A673 (cell line): ENCODE data around the gene RAPGEF2. TPM values are rescaled to one million over a fixed set of nuclear protein-coding genes. Genes with fewer than 3 reads are reported as not detected.
"Not testable (repeated sequence)": the region's sequence is repeated elsewhere in the genome, so short reads cannot be mapped to it uniquely, and the experiment has no call there.

Experiments used
- BruUV-seq: library from RNA; stranded (reverse); fragments of 400-500 nt; replicated peaks from 2 replicates; lab custom pipeline; 2021; lab: Mats Ljungman, UMichigan
- CTCF ChIA-PET: fragments of 300-600 bp; sonication (Branson Sonifier 250); formaldehyde crosslinking; loops from one replicate; lab custom pipeline; 2022; ENCODE audit warnings: antibody characterized with exemption; lab: Charles Lee
- POLR2A ChIA-PET: fragments of 300-600 bp; sonication (Branson Sonifier 250); formaldehyde crosslinking; loops from one replicate; lab custom pipeline; 2022; ENCODE audit warnings: antibody characterized with exemption; ENCODE audit not compliant: low non-redundant PET; lab: Charles Lee
- DNase-seq: peaks from one replicate; pipeline ENCODE4 v3.0.0-alpha.2; 2015; ENCODE audit warnings: low spot score
- H3K27ac ChIP-seq: fragments of 200-600 bp; sonication (generic); 2 replicates; pipeline ENCODE4 v1.5.1; 2016; ENCODE audit warnings: mixed run types, low read depth, mild to moderate bottlenecking, mixed read lengths, antibody characterized with exemption, low read length; ENCODE audit not compliant: poor library complexity, severe bottlenecking
- H3K27me3 ChIP-seq: fragments of 200-600 bp; sonication (generic); replicated peaks from 2 replicates; pipeline ENCODE4 v1.6.1; 2017; ENCODE audit warnings: mixed run types, low read depth, mild to moderate bottlenecking, mixed read lengths, antibody characterized with exemption, low read length; ENCODE audit not compliant: insufficient read depth, poor library complexity
- H3K36me3 ChIP-seq: fragments of 200-600 bp; sonication (generic); 2 replicates; pipeline ENCODE4 v1.6.1; 2016; ENCODE audit warnings: mixed run types, mild to moderate bottlenecking, mixed read lengths, antibody characterized with exemption, low read length; ENCODE audit not compliant: insufficient read depth, poor library complexity, severe bottlenecking
- H3K4me1 ChIP-seq: fragments of 200-600 bp; sonication (generic); 2 replicates; pipeline ENCODE4 v1.6.1; 2017; ENCODE audit warnings: mixed run types, mild to moderate bottlenecking, mixed read lengths, antibody characterized with exemption, low read length; ENCODE audit not compliant: insufficient read depth, poor library complexity, severe bottlenecking
- H3K4me3 ChIP-seq: fragments of 200-600 bp; sonication (generic); 2 replicates; pipeline ENCODE4 v1.5.1; 2016; ENCODE audit warnings: low read depth, mixed run types, mild to moderate bottlenecking, mixed read lengths, low read length; ENCODE audit not compliant: poor library complexity, severe bottlenecking
- H3K9me3 ChIP-seq: fragments of 200-600 bp; sonication (generic); 2 replicates; pipeline ENCODE4 v1.6.1; 2016; ENCODE audit warnings: mixed run types, low read depth, mild to moderate bottlenecking, mixed read lengths, antibody characterized with exemption, low read length; ENCODE audit not compliant: poor library complexity, severe bottlenecking
- EZH2 ChIP-seq: fragments of 200-600 bp; sonication (generic); IDR thresholded peaks from 2 replicates; pipeline ENCODE4 v1.6.1; 2017; ENCODE audit warnings: borderline replicate concordance, low read depth, mild to moderate bottlenecking, mixed read lengths, antibody characterized with exemption, low read length; ENCODE audit not compliant: poor library complexity, severe bottlenecking
- intact Hi-C: fragments of 100-400 bp; cut with micrococcal nuclease; formaldehyde crosslinking; loops from one replicate; pipeline ENCODE4 v1.10.0; 2022; ENCODE audit not compliant: unreplicated experiment
- total RNA-seq: library from RNA; stranded (reverse); gene quantifications from 2 replicates; pipeline ENCODE4 v1.2.3, GENCODE V29; 2021
- TF ChIP-seq, protein P1 (sequence below): fragments of 300-800, 200-600 bp; sonication (generic); conservative IDR thresholded peaks from 2 replicates; pipeline ENCODE4 v1.5.1; 2017; ENCODE audit warnings: low read depth, mild to moderate bottlenecking, antibody characterized with exemption, low read length, moderate library complexity, mixed read lengths

The RAPGEF2 gene
- total RNA-seq, 1 experiment from 2014 or later, result 31.9 TPM

- Histone ChIP-seq H3K4me3 (no peak overlapping the region), H3K9me3 (no peaks in the 10 kb centered on the region), H3K4me1 (no peaks in the 10 kb centered on the region), H3K27ac (no peak overlapping the region), H3K36me3 (no peaks in the 10 kb centered on the region), H3K27me3 (no peaks in the 10 kb centered on the region)
- no peak for TF ChIP-seq EZH2
- TF ChIP-seq, protein P1, sequence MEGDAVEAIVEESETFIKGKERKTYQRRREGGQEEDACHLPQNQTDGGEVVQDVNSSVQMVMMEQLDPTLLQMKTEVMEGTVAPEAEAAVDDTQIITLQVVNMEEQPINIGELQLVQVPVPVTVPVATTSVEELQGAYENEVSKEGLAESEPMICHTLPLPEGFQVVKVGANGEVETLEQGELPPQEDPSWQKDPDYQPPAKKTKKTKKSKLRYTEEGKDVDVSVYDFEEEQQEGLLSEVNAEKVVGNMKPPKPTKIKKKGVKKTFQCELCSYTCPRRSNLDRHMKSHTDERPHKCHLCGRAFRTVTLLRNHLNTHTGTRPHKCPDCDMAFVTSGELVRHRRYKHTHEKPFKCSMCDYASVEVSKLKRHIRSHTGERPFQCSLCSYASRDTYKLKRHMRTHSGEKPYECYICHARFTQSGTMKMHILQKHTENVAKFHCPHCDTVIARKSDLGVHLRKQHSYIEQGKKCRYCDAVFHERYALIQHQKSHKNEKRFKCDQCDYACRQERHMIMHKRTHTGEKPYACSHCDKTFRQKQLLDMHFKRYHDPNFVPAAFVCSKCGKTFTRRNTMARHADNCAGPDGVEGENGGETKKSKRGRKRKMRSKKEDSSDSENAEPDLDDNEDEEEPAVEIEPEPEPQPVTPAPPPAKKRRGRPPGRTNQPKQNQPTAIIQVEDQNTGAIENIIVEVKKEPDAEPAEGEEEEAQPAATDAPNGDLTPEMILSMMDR, result no peak
- no TSS peak for BruUV-seq
- DNase-seq, result no peak
- intact Hi-C loops, result no loop called here
- CTCF ChIA-PET, result interaction anchor here (0.6 kb wide), 1 partner anchor 79 kb away, joined by 10 read pairs; no protein-coding TSS in a partner anchor
- POLR2A ChIA-PET, result no interaction called here
Measured at GRCh38 chr4:159376289-159376688, 273.4 kb downstream of the RAPGEF2 start.

DNA sequence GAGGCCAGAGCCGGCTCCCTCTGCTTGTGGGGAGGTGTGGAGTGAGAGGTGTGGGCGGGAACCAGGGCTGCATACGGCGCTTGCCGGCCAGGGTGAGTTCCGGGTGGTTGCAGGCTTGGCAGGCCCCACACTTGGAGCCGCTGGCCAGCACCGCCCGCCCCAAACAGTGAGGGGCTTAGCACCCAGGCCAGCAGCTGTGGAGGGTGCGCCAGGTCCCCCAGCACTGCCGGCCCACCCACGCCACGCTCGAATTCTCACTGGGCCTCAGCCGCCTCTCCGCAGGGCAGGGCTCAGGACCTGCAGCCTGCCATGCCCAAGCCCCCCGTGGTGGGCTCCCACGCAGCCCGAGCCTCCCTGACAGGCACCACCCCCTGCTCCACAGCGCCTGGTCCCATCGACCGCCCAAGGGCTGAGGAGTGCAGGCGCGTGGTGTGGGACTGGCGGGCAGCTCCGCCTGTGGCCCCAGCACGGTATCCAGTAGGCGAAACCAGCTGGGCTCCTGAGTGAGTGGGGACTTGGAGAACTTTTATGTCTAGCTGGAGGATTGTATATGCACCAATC is 275.3 kb downstream of the RAPGEF2 start:
- H3K27ac ChIP-seq, result no peak overlapping the region
- CTCF ChIA-PET, result no interaction called here
- H3K36me3 ChIP-seq, result no peaks in the 10 kb centered on the region
- DNase-seq, result no peak
- H3K4me3 ChIP-seq, result no peak overlapping the region
- intact Hi-C loops, result no loop called here
- BruUV-seq, result no TSS peak
- H3K9me3 ChIP-seq, result no peaks in the 10 kb centered on the region
- peaks cover 11% of the 10 kb centered on the region for H3K4me1 ChIP-seq
- POLR2A ChIA-PET, result no interaction called here
- no peaks in the 10 kb centered on the region for H3K27me3 ChIP-seq
- no peak for TF ChIP-seq EZH2
- TF ChIP-seq, protein P1, result no peak

- H3K9me3 ChIP-seq, BruUV-seq, intact Hi-C loops, H3K4me3 ChIP-seq, H3K27me3 ChIP-seq, CTCF ChIA-PET, DNase-seq, H3K36me3 ChIP-seq, POLR2A ChIA-PET, H3K27ac ChIP-seq: not testable (repeated sequence)
- H3K4me1 ChIP-seq, result peaks cover 21% of the 10 kb centered on the region
Measured at GRCh38 chr4:159379064-159379463, 276.2 kb downstream of the RAPGEF2 start.

- no peak for TF ChIP-seq EZH2
- no peak overlapping the region for H3K27ac ChIP-seq
- no peaks in the 10 kb centered on the region for H3K36me3 ChIP-seq
- no peaks in the 10 kb centered on the region for H3K9me3 ChIP-seq
- DNase-seq, result no peak
- intact Hi-C loops, result no loop called here
- peaks cover 26% of the 10 kb centered on the region for H3K4me1 ChIP-seq
- POLR2A ChIA-PET, result no interaction called here
- no TSS peak for BruUV-seq
- CTCF ChIA-PET, result no interaction called here
- no peaks in the 10 kb centered on the region for H3K27me3 ChIP-seq
- H3K4me3 ChIP-seq, result no peak overlapping the region
Measured at GRCh38 chr4:159379836-159380235, 277.0 kb downstream of the RAPGEF2 start.
